C4-2B (cell line): ENCODE measurements around the gene RBMS1.

Experiments
- H3K27ac ChIP-seq: fragments of 450-650 bp; 2 replicates; pipeline ENCODE4 v1.5.1; 2017
- CTCF ChIP-seq: fragments of 450-650 bp; conservative IDR thresholded peaks from 2 replicates; pipeline ENCODE4 v1.5.1; 2017; ENCODE audit warnings: mild to moderate bottlenecking
- ZFX ChIP-seq: fragments of 450-650 bp; IDR thresholded peaks from 2 replicates; pipeline ENCODE4 v1.6.1; 2017

Gene RBMS1

GRCh38 chr2:160295519-160296207, 197.9 kb downstream of the RBMS1 start:
- no peak overlapping the region for H3K27ac ChIP-seq
- no peak for TF ChIP-seq CTCF
- TF ChIP-seq ZFX, result no peak

GRCh38 chr2:160294889-160295288, 198.7 kb downstream of the RBMS1 start:
- TF ChIP-seq CTCF (no peak), ZFX (no peak)
- no peak overlapping the region for H3K27ac ChIP-seq

- TF ChIP-seq CTCF, result no peak
- TF ChIP-seq ZFX, result no peak
- H3K27ac ChIP-seq, result no peak overlapping the region
Measured at GRCh38 chr2:160294339-160294803, 199.2 kb downstream of the RBMS1 start.

- TF ChIP-seq CTCF (no peak), ZFX (no peak)
- H3K27ac ChIP-seq, result no peak overlapping the region
Measured at GRCh38 chr2:160293391-160294091, 200.1 kb downstream of the RBMS1 start.

- H3K27ac ChIP-seq, result no peak overlapping the region
- no peak for TF ChIP-seq ZFX
- no peak for TF ChIP-seq CTCF
Measured at GRCh38 chr2:160292225-160292624, 201.4 kb downstream of the RBMS1 start.

GRCh38 chr2:160291382-160291781, 202.2 kb downstream of the RBMS1 start:
- TF ChIP-seq ZFX, result no peak
- no peak for TF ChIP-seq CTCF
- H3K27ac ChIP-seq, result no peak overlapping the region

GRCh38 chr2:160290598-160290997, 203.0 kb downstream of the RBMS1 start:
- TF ChIP-seq ZFX (no peak), CTCF (no peak)
- H3K27ac ChIP-seq, result no peak overlapping the region
